Measurements from ENCODE around the gene GSN.

Gene GSN

DNA sequence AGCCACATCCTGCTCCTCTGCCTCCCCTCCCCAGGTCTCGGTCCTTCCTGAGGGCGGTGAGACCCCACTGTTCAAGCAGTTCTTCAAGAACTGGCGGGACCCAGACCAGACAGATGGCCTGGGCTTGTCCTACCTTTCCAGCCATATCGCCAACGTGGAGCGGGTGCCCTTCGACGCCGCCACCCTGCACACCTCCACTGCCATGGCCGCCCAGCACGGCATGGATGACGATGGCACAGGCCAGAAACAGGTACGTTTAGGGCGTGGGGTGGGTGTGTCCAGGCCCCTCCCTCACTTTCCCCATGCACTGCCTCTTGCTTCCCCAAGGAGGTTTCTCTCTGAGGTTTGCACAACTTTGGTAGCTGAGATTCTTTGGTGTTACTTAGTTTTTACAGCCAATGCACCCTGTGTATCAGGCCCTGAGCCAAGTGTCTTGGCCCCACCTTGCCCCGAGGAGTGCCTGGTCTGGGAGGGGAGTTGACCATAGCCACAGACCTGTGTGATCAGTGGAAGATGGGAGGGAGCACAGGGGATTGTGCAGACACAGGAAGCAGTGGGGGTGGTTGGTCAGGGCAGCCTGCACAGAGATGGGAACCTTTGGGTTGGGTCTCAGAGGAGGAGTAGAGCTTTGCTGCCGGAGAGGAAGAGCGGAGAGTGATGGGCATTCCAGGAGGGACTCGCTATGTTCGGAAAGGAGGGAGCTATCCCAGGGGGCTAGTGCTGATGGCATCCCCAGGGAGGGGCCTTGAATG lies 50.8 kb downstream of the GSN start:
- no peak for DNase-seq (ENCODE audit: low read depth)
- no peak overlapping the region for H3K4me3 ChIP-seq (ENCODE audit: low read depth, low read length)
- TF ChIP-seq MYC (IDR thresholded peaks at IDR 0.05; ENCODE audit: low read depth, low read length) (no peak), POLR2A (IDR thresholded peaks at IDR 0.05; ENCODE audit: extremely low read depth, insufficient read length) (no peak)
- TF ChIP-seq, protein P1, sequence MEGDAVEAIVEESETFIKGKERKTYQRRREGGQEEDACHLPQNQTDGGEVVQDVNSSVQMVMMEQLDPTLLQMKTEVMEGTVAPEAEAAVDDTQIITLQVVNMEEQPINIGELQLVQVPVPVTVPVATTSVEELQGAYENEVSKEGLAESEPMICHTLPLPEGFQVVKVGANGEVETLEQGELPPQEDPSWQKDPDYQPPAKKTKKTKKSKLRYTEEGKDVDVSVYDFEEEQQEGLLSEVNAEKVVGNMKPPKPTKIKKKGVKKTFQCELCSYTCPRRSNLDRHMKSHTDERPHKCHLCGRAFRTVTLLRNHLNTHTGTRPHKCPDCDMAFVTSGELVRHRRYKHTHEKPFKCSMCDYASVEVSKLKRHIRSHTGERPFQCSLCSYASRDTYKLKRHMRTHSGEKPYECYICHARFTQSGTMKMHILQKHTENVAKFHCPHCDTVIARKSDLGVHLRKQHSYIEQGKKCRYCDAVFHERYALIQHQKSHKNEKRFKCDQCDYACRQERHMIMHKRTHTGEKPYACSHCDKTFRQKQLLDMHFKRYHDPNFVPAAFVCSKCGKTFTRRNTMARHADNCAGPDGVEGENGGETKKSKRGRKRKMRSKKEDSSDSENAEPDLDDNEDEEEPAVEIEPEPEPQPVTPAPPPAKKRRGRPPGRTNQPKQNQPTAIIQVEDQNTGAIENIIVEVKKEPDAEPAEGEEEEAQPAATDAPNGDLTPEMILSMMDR (IDR thresholded peaks at IDR 0.05; ENCODE audit: low read depth, low read length), result no peak
- TF ChIP-seq, protein P2, sequence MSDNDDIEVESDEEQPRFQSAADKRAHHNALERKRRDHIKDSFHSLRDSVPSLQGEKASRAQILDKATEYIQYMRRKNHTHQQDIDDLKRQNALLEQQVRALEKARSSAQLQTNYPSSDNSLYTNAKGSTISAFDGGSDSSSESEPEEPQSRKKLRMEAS (IDR thresholded peaks at IDR 0.05; ENCODE audit: low read depth, low read length), result no peak

DNA sequence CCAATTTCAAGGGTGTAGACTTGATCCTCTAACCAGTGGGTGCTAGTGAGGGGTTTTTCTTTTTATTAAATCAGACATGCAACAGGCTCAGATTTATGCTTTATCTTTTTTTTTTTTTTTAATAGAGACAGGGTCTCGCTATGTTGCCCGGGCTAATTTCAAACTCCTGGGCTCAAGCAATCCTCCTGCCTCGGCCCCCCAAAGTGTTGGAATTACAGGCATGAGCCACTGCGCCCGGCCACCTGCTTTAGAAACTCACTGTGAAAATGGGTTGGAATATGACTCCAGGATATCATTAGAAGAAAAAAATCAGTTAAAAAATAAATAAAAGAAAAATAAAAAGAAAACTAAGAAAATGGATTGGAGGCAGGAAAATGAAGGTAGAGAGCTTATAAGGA lies 51.4 kb downstream of the GSN start:
- DNase-seq (ENCODE audit: low read depth), result no peak
- H3K4me3 ChIP-seq (ENCODE audit: low read depth, low read length), result no peak overlapping the region
- no peak for TF ChIP-seq MYC (IDR thresholded peaks at IDR 0.05; ENCODE audit: low read depth, low read length)
- TF ChIP-seq, protein P1 (IDR thresholded peaks at IDR 0.05; ENCODE audit: low read depth, low read length), result no peak
- TF ChIP-seq, protein P2 (IDR thresholded peaks at IDR 0.05; ENCODE audit: low read depth, low read length), result no peak

GRCh38 chr9:121321016-121321503 lies 53.1 kb downstream of the GSN start:
- H3K4me3 ChIP-seq (ENCODE audit: low read depth, low read length), result no peak overlapping the region
- TF ChIP-seq, protein P1 (IDR thresholded peaks at IDR 0.05; ENCODE audit: low read depth, low read length), result no peak
- TF ChIP-seq, protein P2 (IDR thresholded peaks at IDR 0.05; ENCODE audit: low read depth, low read length), result no peak
- no peak for TF ChIP-seq MYC (IDR thresholded peaks at IDR 0.05; ENCODE audit: low read depth, low read length)
- TF ChIP-seq POLR2A (IDR thresholded peaks at IDR 0.05; ENCODE audit: extremely low read depth, insufficient read length), result no peak
- peak; percentile 70 for DNase-seq (ENCODE audit: low read depth)

GRCh38 chr9:121322037-121322736 lies 54.2 kb downstream of the GSN start:
- no peak for DNase-seq (ENCODE audit: low read depth)
- H3K4me3 ChIP-seq (ENCODE audit: low read depth, low read length), result no peak overlapping the region

DNA sequence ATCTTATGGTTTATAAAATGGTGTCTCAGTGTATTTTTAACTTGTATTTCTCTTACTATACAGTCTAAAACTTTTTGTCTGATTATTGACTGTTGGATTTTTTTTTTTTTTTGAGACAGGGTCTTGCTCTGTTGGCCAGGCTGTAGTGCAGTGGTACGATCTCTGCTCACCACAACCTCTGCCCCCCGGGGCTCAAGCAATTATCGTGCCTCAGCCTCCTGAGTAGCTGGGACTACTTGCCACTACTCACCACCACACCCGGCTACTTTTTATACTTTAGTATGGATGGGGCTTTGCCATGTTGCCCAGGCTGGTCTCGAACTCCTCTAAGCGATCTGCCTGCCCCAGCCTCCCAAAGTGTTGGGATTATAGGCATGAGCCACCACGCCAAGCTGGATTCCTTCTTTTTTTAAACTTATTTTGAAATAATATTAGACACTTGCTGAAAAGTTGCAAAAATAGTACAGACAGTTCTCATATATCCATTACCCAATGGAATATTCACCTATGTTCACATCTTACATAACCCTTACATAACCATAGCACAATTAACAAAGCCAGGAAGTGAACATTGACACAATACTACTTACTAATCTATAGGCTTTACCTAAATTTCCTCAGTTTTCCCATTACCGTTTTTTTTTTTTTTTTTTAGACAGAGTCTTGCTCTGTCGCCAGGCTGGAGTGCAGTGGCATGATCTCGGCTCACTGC lies 54.9 kb downstream of the GSN start:
- no peak for DNase-seq (ENCODE audit: low read depth)
- H3K4me3 ChIP-seq (ENCODE audit: low read depth, low read length), result no peak overlapping the region
- TF ChIP-seq POLR2A (IDR thresholded peaks at IDR 0.05; ENCODE audit: extremely low read depth, insufficient read length), result no peak
- no peak for TF ChIP-seq MYC (IDR thresholded peaks at IDR 0.05; ENCODE audit: low read depth, low read length)
- TF ChIP-seq, protein P2 (IDR thresholded peaks at IDR 0.05; ENCODE audit: low read depth, low read length), result no peak
- TF ChIP-seq, protein P1 (IDR thresholded peaks at IDR 0.05; ENCODE audit: low read depth, low read length), result no peak

More at GRCh38 chr9:121322037-121322736, 54.2 kb downstream of the GSN start:
- TF ChIP-seq, protein P2 (IDR thresholded peaks at IDR 0.05; ENCODE audit: low read depth, low read length), result no peak
- TF ChIP-seq MYC (IDR thresholded peaks at IDR 0.05; ENCODE audit: low read depth, low read length) (no peak), POLR2A (IDR thresholded peaks at IDR 0.05; ENCODE audit: extremely low read depth, insufficient read length) (no peak)
- TF ChIP-seq, protein P1 (IDR thresholded peaks at IDR 0.05; ENCODE audit: low read depth, low read length), result no peak
